Measurements from ENCODE around the gene RANGRF. TPM values are rescaled to one million over a fixed set of nuclear protein-coding genes. Genes with fewer than 3 reads are reported as not detected.

The RANGRF gene
- polyA plus RNA-seq, 1 experiment, result 26.4 TPM

GRCh38 chr17:8273884-8274444 is 14.5 kb upstream of the RANGRF start:
- TF ChIP-seq CTCF (IDR thresholded peaks at IDR 0.05; ENCODE audit: low read depth, low read length), result no peak
- ChIA-PET CTCF (interaction anchor here (0.9 kb wide), 1 partner anchor 9 kb away, joined by 3 read pairs; no protein-coding TSS in a partner anchor), POLR2A (no interaction called here)
- DNase-seq (ENCODE audit: low read depth, low spot score), result no peak
- H3K4me3 ChIP-seq (ENCODE audit: low read depth, low read length), result no peak overlapping the region
- no peak overlapping the region for H3K27ac ChIP-seq (ENCODE audit: low read depth, low read length)
- no peaks in the 10 kb centered on the region for H3K27me3 ChIP-seq (ENCODE audit: control insufficient read depth, insufficient read depth, low read length)
- no peaks in the 10 kb centered on the region for H3K9me3 ChIP-seq (ENCODE audit: control insufficient read depth, insufficient read depth, low read length)

GRCh38 chr17:8274816-8275215 is 13.7 kb upstream of the RANGRF start:
- no peaks in the 10 kb centered on the region for H3K9me3 ChIP-seq (ENCODE audit: control insufficient read depth, insufficient read depth, low read length)
- no peak for TF ChIP-seq CTCF (IDR thresholded peaks at IDR 0.05; ENCODE audit: low read depth, low read length)
- ChIA-PET POLR2A (no interaction called here), CTCF (no interaction called here)
- H3K27ac ChIP-seq (ENCODE audit: low read depth, low read length), result no peak overlapping the region
- H3K27me3 ChIP-seq (ENCODE audit: control insufficient read depth, insufficient read depth, low read length), result no peaks in the 10 kb centered on the region
- DNase-seq (ENCODE audit: low read depth, low spot score), result no peak
- H3K4me3 ChIP-seq (ENCODE audit: low read depth, low read length), result no peak overlapping the region

GRCh38 chr17:8275421-8276290 is 12.8 kb upstream of the RANGRF start:
- H3K4me3 ChIP-seq (ENCODE audit: low read depth, low read length), result no peak overlapping the region
- DNase-seq (ENCODE audit: low read depth, low spot score), result no peak
- no peak overlapping the region for H3K27ac ChIP-seq (ENCODE audit: low read depth, low read length)
- TF ChIP-seq CTCF (IDR thresholded peaks at IDR 0.05; ENCODE audit: low read depth, low read length), result no peak
- no peaks in the 10 kb centered on the region for H3K9me3 ChIP-seq (ENCODE audit: control insufficient read depth, insufficient read depth, low read length)
- ChIA-PET CTCF (no interaction called here), POLR2A (interaction anchor here (0.6 to 1.6 kb wide), 2 partner anchors 13 to 23 kb away, joined by 3 to 11 read pairs; partner anchors contain the start of gene RANGRF)
- no peaks in the 10 kb centered on the region for H3K27me3 ChIP-seq (ENCODE audit: control insufficient read depth, insufficient read depth, low read length)

- H3K9me3 ChIP-seq (ENCODE audit: control insufficient read depth, insufficient read depth, low read length), result no peaks in the 10 kb centered on the region
- ChIA-PET POLR2A (no interaction called here), CTCF (interaction anchor here (0.6 kb wide), 1 partner anchor 1255 kb away, joined by 4 read pairs; no protein-coding TSS in a partner anchor)
- H3K27me3 ChIP-seq (ENCODE audit: control insufficient read depth, insufficient read depth, low read length), result no peaks in the 10 kb centered on the region
- no peak for DNase-seq (ENCODE audit: low read depth, low spot score)
- TF ChIP-seq CTCF (IDR thresholded peaks at IDR 0.05; ENCODE audit: low read depth, low read length), result no peak
- H3K27ac ChIP-seq (ENCODE audit: low read depth, low read length), result no peak overlapping the region
- H3K4me3 ChIP-seq (ENCODE audit: low read depth, low read length), result no peak overlapping the region
Measured at GRCh38 chr17:8277317-8277716, 11.2 kb upstream of the RANGRF start.

- Histone ChIP-seq H3K9me3 (ENCODE audit: control insufficient read depth, insufficient read depth, low read length) (no peaks in the 10 kb centered on the region), H3K27ac (ENCODE audit: low read depth, low read length) (no peak overlapping the region), H3K27me3 (ENCODE audit: control insufficient read depth, insufficient read depth, low read length) (no peaks in the 10 kb centered on the region), H3K4me3 (ENCODE audit: low read depth, low read length) (no peak overlapping the region)
- no peak for TF ChIP-seq CTCF (IDR thresholded peaks at IDR 0.05; ENCODE audit: low read depth, low read length)
- DNase-seq (ENCODE audit: low read depth, low spot score), result no peak
- CTCF ChIA-PET, result no interaction called here
- POLR2A ChIA-PET, result no interaction called here
Measured at GRCh38 chr17:8282345-8282744, 6.1 kb upstream of the RANGRF start.

Data from AG04450 (cell line).